ENCODE measurements around the gene RTP2. TPM values are rescaled to one million over a fixed set of nuclear protein-coding genes. Genes with fewer than 3 reads are reported as not detected.

RTP2 gene
- not detected in 2 replicates for total RNA-seq
- polyA plus RNA-seq, result not detected in 2 replicates

- no peaks in the 10 kb centered on the region for H3K27me3 ChIP-seq
- H3K4me2 ChIP-seq, result no peak within 1 kb of the TSS
- H3K4me1 ChIP-seq (ENCODE audit: insufficient read depth), result no peaks in the 10 kb centered on the region
- H3K27ac ChIP-seq, result no peak within 1 kb of the TSS
- no peaks in the 10 kb centered on the region for H4K20me1 ChIP-seq (ENCODE audit: insufficient read depth, poor library complexity, severe bottlenecking)
- no peak within 1 kb of the TSS for H3K4me3 ChIP-seq
- no peaks in the 10 kb centered on the region for H3K9me3 ChIP-seq (ENCODE audit: low read depth)
- no peaks in the 10 kb centered on the region for H3K36me3 ChIP-seq (replicated peaks; ENCODE audit: insufficient read depth, low read depth)
- H3K9me2 ChIP-seq (replicated peaks; ENCODE audit: insufficient read depth), result no peaks in the 10 kb centered on the region
- H3K79me2 ChIP-seq, result no peaks in the 10 kb centered on the region
- TF ChIP-seq CTCF (IDR thresholded peaks at IDR 0.05; ENCODE audit: poor library complexity) (no peak), EZH2phosphoT487 (IDR thresholded peaks at IDR 0.05; ENCODE audit: low read depth, severe bottlenecking, unreplicated experiment) (no peak), EZH2 (IDR thresholded peaks at IDR 0.05; ENCODE audit: borderline replicate concordance) (no peak)
- H2AFZ ChIP-seq, result no peak within 1 kb of the TSS
- WGBS (ENCODE audit: low lambda C conversion rate, missing lambda C conversion rate), result 63% methylated on average over 4 of the region's 4 CpGs
- DNase-seq (ENCODE audit: low spot score), result no peak
Observed at GRCh38 chr3:187702507-187703033, at the start of gene RTP2. Gene RTP2, minus strand, starts transcription at chr3:187702557. Its CDS starts 429 bp downstream, at chr3:187702128.

- Histone ChIP-seq H3K4me3 (peak overlapping the region; percentile 6), H3K9me2 (replicated peaks; ENCODE audit: insufficient read depth) (no peaks in the 10 kb centered on the region), H2AFZ (peak overlapping the region; percentile 36), H4K20me1 (ENCODE audit: insufficient read depth, poor library complexity, severe bottlenecking) (no peaks in the 10 kb centered on the region), H3K4me2 (peak overlapping the region; percentile 75), H3K9me3 (ENCODE audit: low read depth) (no peaks in the 10 kb centered on the region), H3K79me2 (peaks cover 8% of the 10 kb centered on the region), H3K4me1 (ENCODE audit: insufficient read depth) (peaks cover 40% of the 10 kb centered on the region), H3K27me3 (no peaks in the 10 kb centered on the region), H3K36me3 (replicated peaks; ENCODE audit: insufficient read depth, low read depth) (no peaks in the 10 kb centered on the region), H3K27ac (peak overlapping the region; percentile 86)
- TF ChIP-seq CTCF (IDR thresholded peaks at IDR 0.05; ENCODE audit: poor library complexity) (no peak), EZH2 (IDR thresholded peaks at IDR 0.05; ENCODE audit: borderline replicate concordance) (no peak), EZH2phosphoT487 (IDR thresholded peaks at IDR 0.05; ENCODE audit: low read depth, severe bottlenecking, unreplicated experiment) (no peak)
- peak; percentile 53 for DNase-seq (ENCODE audit: low spot score)
- 12% methylated on average over 11 of the region's 11 CpGs for WGBS (ENCODE audit: low lambda C conversion rate, missing lambda C conversion rate)
Observed at GRCh38 chr3:187750513-187751123, 48.3 kb upstream of the RTP2 start.

GRCh38 chr3:187750006-187750512 is 47.7 kb upstream of the RTP2 start:
- Histone ChIP-seq H3K4me1 (ENCODE audit: insufficient read depth) (peaks cover 40% of the 10 kb centered on the region), H3K4me3 (peak overlapping the region; percentile 6), H3K27ac (peak overlapping the region; percentile 86), H3K27me3 (no peaks in the 10 kb centered on the region), H3K9me3 (ENCODE audit: low read depth) (no peaks in the 10 kb centered on the region), H3K79me2 (peaks cover 8% of the 10 kb centered on the region), H2AFZ (peak overlapping the region; percentile 36), H4K20me1 (ENCODE audit: insufficient read depth, poor library complexity, severe bottlenecking) (no peaks in the 10 kb centered on the region), H3K36me3 (replicated peaks; ENCODE audit: insufficient read depth, low read depth) (no peaks in the 10 kb centered on the region), H3K9me2 (replicated peaks; ENCODE audit: insufficient read depth) (no peaks in the 10 kb centered on the region), H3K4me2 (peak overlapping the region; percentile 75)
- 8% methylated on average over 14 of the region's 14 CpGs for WGBS (ENCODE audit: low lambda C conversion rate, missing lambda C conversion rate)
- peak; percentile 89 for DNase-seq (ENCODE audit: low spot score)
- TF ChIP-seq EZH2phosphoT487 (IDR thresholded peaks at IDR 0.05; ENCODE audit: low read depth, severe bottlenecking, unreplicated experiment) (no peak), EZH2 (IDR thresholded peaks at IDR 0.05; ENCODE audit: borderline replicate concordance) (no peak), CTCF (IDR thresholded peaks at IDR 0.05; ENCODE audit: poor library complexity) (no peak)

Measured in hepatocyte (in vitro differentiated cells).